H1 (cell line): ENCODE results near the gene GSE1. TPM values are rescaled to one million over a fixed set of nuclear protein-coding genes. Genes with fewer than 3 reads are reported as not detected.
A peak's percentile ranks its signal among the peaks of the same experiment; 100 is the strongest.

ENCODE experiments used
- CTCF ChIA-PET: fragments of 300-600 bp; sonication (Branson Sonifier 250); formaldehyde crosslinking; loops from one replicate; lab custom pipeline; 2021; ENCODE audit not compliant: partially characterized antibody; lab: Charles Lee
- POLR2A ChIA-PET: fragments of 300-600 bp; sonication (Branson Sonifier 250); formaldehyde crosslinking; loops from one replicate; lab custom pipeline; 2021; ENCODE audit warnings: inconsistent platforms; ENCODE audit not compliant: partially characterized antibody; lab: Charles Lee
- DNase-seq, 2 experiments: peaks; one replicate each; pipeline versions ENCODE4 v3.0.0 to v3.0.0-alpha.2; 2010 to 2022; ENCODE audit warnings: low spot score in 2 of 2, low read depth in 1 of 2, mixed read lengths in 1 of 2
- FAIRE-seq: peaks from 2 replicates; lab custom pipeline; 2011; peaks lifted over from hg19 to GRCh38; lab: Jason Lieb, UNC
- H2AFZ ChIP-seq: 2 replicates; pipeline ENCODE4 v1.8.1; 2012; ENCODE audit warnings: low read length, inconsistent platforms
- H2AK5ac ChIP-seq: 2 replicates; pipeline ENCODE4 v1.6.1; 2013; ENCODE audit warnings: low read depth, low read length
- H2BK120ac ChIP-seq: replicated peaks from 2 replicates; pipeline ENCODE3; 2013; ENCODE audit warnings: low read depth, low read length, inconsistent platforms
- H2BK12ac ChIP-seq: 2 replicates; pipeline ENCODE4 v1.6.1; 2013; ENCODE audit warnings: low read depth, low read length
- H2BK15ac ChIP-seq: 2 replicates; pipeline ENCODE4 v1.6.1; 2013; ENCODE audit warnings: low read length
- H2BK20ac ChIP-seq: 2 replicates; pipeline ENCODE4 v1.6.1; 2013; ENCODE audit warnings: low read length
- H2BK5ac ChIP-seq: 2 replicates; pipeline ENCODE4 v1.6.1; 2013; ENCODE audit warnings: low read depth, low read length
- H3K14ac ChIP-seq: 2 replicates; pipeline ENCODE4 v1.6.1; 2013; ENCODE audit warnings: inconsistent platforms; ENCODE audit not compliant: insufficient read length
- H3K18ac ChIP-seq: 2 replicates; pipeline ENCODE4 v1.6.1; 2013; ENCODE audit warnings: low read length; ENCODE audit errors: extremely low read depth
- H3K23ac ChIP-seq: 2 replicates; pipeline ENCODE4 v1.6.1; 2013; ENCODE audit warnings: inconsistent platforms; ENCODE audit not compliant: insufficient read length
- H3K23me2 ChIP-seq: 2 replicates; pipeline ENCODE4 v1.6.1; 2013; ENCODE audit warnings: low read depth, low read length
- H3K27ac ChIP-seq: 2 replicates; pipeline ENCODE4 v1.6.1; 2011; ENCODE audit warnings: low read depth, low read length, inconsistent platforms
- H3K27me3 ChIP-seq, 4 experiments: replicated peaks in 1 of 4; 1 replicate in 1 of 4; 2 replicates in 3 of 4; pipeline versions ENCODE4 v1.6.1 to v1.8.1; 2011 to 2013; ENCODE audit warnings: low read length in 3 of 4, mild to moderate bottlenecking in 3 of 4, inconsistent platforms in 2 of 4, mixed read lengths in 2 of 4, moderate library complexity in 1 of 4; ENCODE audit not compliant: control insufficient read depth in 3 of 4, insufficient read depth in 3 of 4; ENCODE audit errors: extremely low read depth in 1 of 4
- H3K36me3 ChIP-seq, 4 experiments: 2 replicates each; pipeline versions ENCODE4 v1.6.1 to v1.8.1; 2011 to 2013; ENCODE audit warnings: mild to moderate bottlenecking in 4 of 4, low read length in 3 of 4, moderate library complexity in 2 of 4, control low read depth in 1 of 4, inconsistent platforms in 1 of 4; ENCODE audit not compliant: insufficient read depth in 4 of 4, control insufficient read depth in 2 of 4
- H3K4ac ChIP-seq: replicated peaks from 2 replicates; pipeline ENCODE3; 2013; ENCODE audit warnings: low read length, low read depth, mixed read lengths, inconsistent platforms; ENCODE audit not compliant: insufficient read length
- H3K4me1 ChIP-seq, 4 experiments: replicated peaks in 1 of 4; 1 replicate in 1 of 4; 2 replicates in 3 of 4; pipeline versions ENCODE4 v1.6.1 to v1.8.1; 2011 to 2013; ENCODE audit warnings: low read length in 3 of 4, inconsistent platforms in 2 of 4, mixed read lengths in 1 of 4; ENCODE audit not compliant: insufficient read depth in 4 of 4, control insufficient read depth in 3 of 4
- H3K4me2 ChIP-seq, 2 experiments: 2 replicates each; pipeline versions ENCODE4 v1.6.1 to v1.8.1; 2011 to 2013; ENCODE audit warnings: low read depth in 2 of 2, low read length in 2 of 2, control low read depth in 1 of 2, inconsistent platforms in 1 of 2, mild to moderate bottlenecking in 1 of 2; ENCODE audit not compliant: insufficient read depth in 1 of 2
- H3K4me3 ChIP-seq, 4 experiments: fragments of 200-600, 300-600 bp in 1 of 4; sonication (generic), shearing (Covaris generic), sonication (Bioruptor Twin) in 1 of 4; 2 replicates each; pipeline versions ENCODE4 v1.5.1 to v1.8.1; 2011 to 2016; ENCODE audit warnings: low read length in 4 of 4, low read depth in 3 of 4, control low read depth in 2 of 4, inconsistent platforms in 2 of 4, mild to moderate bottlenecking in 2 of 4, mixed read lengths in 1 of 4, moderate library complexity in 1 of 4; ENCODE audit not compliant: insufficient read depth in 2 of 4; ENCODE audit errors: extremely low read depth in 1 of 4
- H3K56ac ChIP-seq: replicated peaks from 2 replicates; pipeline ENCODE3; 2013; ENCODE audit warnings: low read depth, mild to moderate bottlenecking, mixed read lengths, low read length, inconsistent platforms; ENCODE audit not compliant: insufficient read length
- H3K79me1 ChIP-seq: 2 replicates; pipeline ENCODE4 v1.6.1; 2013; ENCODE audit warnings: low read depth, low read length, control low read depth
- H3K79me2 ChIP-seq, 2 experiments: 2 replicates each; pipeline versions ENCODE4 v1.6.1 to v1.8.1; 2012 to 2013; ENCODE audit warnings: low read length in 2 of 2, mild to moderate bottlenecking in 2 of 2, inconsistent platforms in 1 of 2; ENCODE audit not compliant: insufficient read depth in 2 of 2, control insufficient read depth in 1 of 2
- H3K9ac ChIP-seq, 4 experiments: replicated peaks in 1 of 4; 1 replicate in 1 of 4; 2 replicates in 3 of 4; pipeline versions ENCODE4 v1.6.1 to v1.8.1; 2011 to 2013; ENCODE audit warnings: low read depth in 3 of 4, low read length in 3 of 4, control low read depth in 2 of 4, mild to moderate bottlenecking in 2 of 4, moderate library complexity in 2 of 4, inconsistent platforms in 1 of 4; ENCODE audit errors: extremely low read depth in 1 of 4
- H3K9me3 ChIP-seq, 2 experiments: 2 replicates each; pipeline versions ENCODE4 v1.6.1 to v1.8.1; 2012 to 2013; ENCODE audit warnings: mild to moderate bottlenecking in 2 of 2, moderate library complexity in 2 of 2, control low read depth in 1 of 2, inconsistent platforms in 1 of 2, low read depth in 1 of 2, low read length in 1 of 2, mixed read lengths in 1 of 2; ENCODE audit not compliant: insufficient read depth in 2 of 2
- H4K20me1 ChIP-seq, 2 experiments: replicated peaks in 1 of 2; 2 replicates each; pipeline versions ENCODE3 to v1.8.1; 2011 to 2013; ENCODE audit warnings: inconsistent platforms in 2 of 2, low read length in 2 of 2, mild to moderate bottlenecking in 1 of 2; ENCODE audit not compliant: insufficient read depth in 2 of 2, control insufficient read depth in 1 of 2
- H4K5ac ChIP-seq: 2 replicates; pipeline ENCODE4 v1.6.1; 2013; ENCODE audit warnings: low read length, low read depth, mixed read lengths, inconsistent platforms; ENCODE audit not compliant: insufficient read length
- H4K8ac ChIP-seq: 2 replicates; pipeline ENCODE4 v1.8.0; 2013; ENCODE audit warnings: mild to moderate bottlenecking, moderate library complexity, low read length, inconsistent platforms; ENCODE audit not compliant: insufficient read depth; ENCODE audit errors: extremely low read depth
- H4K91ac ChIP-seq: replicated peaks from 2 replicates; pipeline ENCODE3; 2013; ENCODE audit warnings: low read length, mixed read lengths, inconsistent platforms; ENCODE audit not compliant: insufficient read length
- BCL11A ChIP-seq, 2 experiments: IDR thresholded peaks; one replicate each; pipeline ENCODE4 v1.6.1; 2011; ENCODE audit warnings: low read depth in 2 of 2, low read length in 2 of 2, mild to moderate bottlenecking in 2 of 2
- CBX5 ChIP-seq: fragments of 300-800, 300-1000 bp; sonication (generic); IDR thresholded peaks from 2 replicates; pipeline ENCODE4 v1.7.1; 2016; ENCODE audit warnings: antibody characterized with exemption, low read length, low read depth
- CHD1 ChIP-seq: IDR thresholded peaks from 2 replicates; pipeline ENCODE4 v1.6.1; 2012; ENCODE audit warnings: low read depth, low read length, improper control_type of control experiment
- HDAC6 ChIP-seq: IDR thresholded peaks from one replicate; pipeline ENCODE4 v1.7.1; 2012; ENCODE audit warnings: low read depth, mild to moderate bottlenecking, inconsistent platforms, low read length, moderate library complexity
- JUND ChIP-seq: IDR thresholded peaks from 2 replicates; pipeline ENCODE4 v1.6.1; 2011; ENCODE audit warnings: mild to moderate bottlenecking, improper control_type of control experiment, low read length
- NANOG ChIP-seq: IDR thresholded peaks from 2 replicates; pipeline ENCODE4 v1.6.1; 2011; ENCODE audit warnings: low read length, low read depth, mild to moderate bottlenecking, inconsistent platforms; ENCODE audit not compliant: insufficient read depth, poor library complexity, severe bottlenecking
- RBBP5 ChIP-seq: IDR thresholded peaks from 2 replicates; pipeline ENCODE4 v1.7.1; 2012; ENCODE audit warnings: low read depth, mild to moderate bottlenecking, inconsistent platforms, low read length, moderate library complexity, borderline replicate concordance
- RNF2 ChIP-seq: fragments of 200-900, 300-1000 bp; sonication (generic); IDR thresholded peaks from 2 replicates; pipeline ENCODE4 v1.7.1; 2016; ENCODE audit warnings: borderline replicate concordance, low read depth, mild to moderate bottlenecking, antibody characterized with exemption, low read length; ENCODE audit not compliant: poor library complexity, severe bottlenecking; ENCODE audit errors: missing control alignments
- SIRT6 ChIP-seq: IDR thresholded peaks from one replicate; pipeline ENCODE4 v1.7.1; 2012; ENCODE audit warnings: low read length, inconsistent platforms
- TEAD4 ChIP-seq: IDR thresholded peaks from 2 replicates; pipeline ENCODE4 v1.6.1; 2012; ENCODE audit warnings: low read depth, low read length, inconsistent platforms, mixed read lengths
- YY1 ChIP-seq: IDR thresholded peaks from 2 replicates; pipeline ENCODE4 v1.6.1; 2011; ENCODE audit warnings: low read depth, mild to moderate bottlenecking, low read length
- WGBS, 2 experiments: shearing (Covaris generic) in 1 of 2; methylation state at CpG; one replicate each; pipeline versions ENCODE4 v1.1.6 to v1.1.7; 2013 to 2015; ENCODE audit warnings: low lambda C conversion rate in 2 of 2, mixed read lengths in 2 of 2, inconsistent platforms in 1 of 2, low coverage in 1 of 2, missing lambda C conversion rate in 1 of 2; ENCODE audit not compliant: insufficient replicate concordance in 2 of 2, insufficient coverage in 1 of 2, insufficient read length in 1 of 2; ENCODE audit errors: extremely low coverage in 1 of 2, missing lambda C conversion rate in 1 of 2; 5-methylcytosine and 5-hydroxymethylcytosine counted together
- polyA plus RNA-seq, 7 experiments: library from polyadenylated mRNA; depleted of rRNA in 3 of 7; stranded (reverse) in 5 of 7; unstranded in 2 of 7; fragments of >200 nt in 5 of 7; fragments of 200-250 nt in 2 of 7; gene quantifications; 1 replicate in 5 of 7; 2 replicates in 1 of 7; 4 replicates in 1 of 7; pipeline versions ENCODE4 v1.2.1 to v1.2.3, GENCODE V29; 2011 to 2013; ENCODE audit warnings: missing spikeins in 2 of 7, mixed read lengths in 2 of 7
- total RNA-seq: library from RNA; stranded (reverse); fragmentation: NEBNext Ultra II Directional; extraction: Animal tissue kit (Norgen Biotek cat#: 25700); gene quantifications from 2 replicates; pipeline ENCODE4 v1.2.1, GENCODE V29; 2021
- TF ChIP-seq, protein P1 (sequence below): IDR thresholded peaks from 2 replicates; pipeline ENCODE4 v1.6.1; 2011; ENCODE audit warnings: low read depth, mild to moderate bottlenecking, low read length; ENCODE audit not compliant: insufficient read depth

The GSE1 gene
- total and polyA plus RNA-seq, 2 of the 8 experiments (the other 6 are each of a cell fraction or from before 2014, with no cell fraction given) = 26.0 to 65.6 TPM

DNA sequence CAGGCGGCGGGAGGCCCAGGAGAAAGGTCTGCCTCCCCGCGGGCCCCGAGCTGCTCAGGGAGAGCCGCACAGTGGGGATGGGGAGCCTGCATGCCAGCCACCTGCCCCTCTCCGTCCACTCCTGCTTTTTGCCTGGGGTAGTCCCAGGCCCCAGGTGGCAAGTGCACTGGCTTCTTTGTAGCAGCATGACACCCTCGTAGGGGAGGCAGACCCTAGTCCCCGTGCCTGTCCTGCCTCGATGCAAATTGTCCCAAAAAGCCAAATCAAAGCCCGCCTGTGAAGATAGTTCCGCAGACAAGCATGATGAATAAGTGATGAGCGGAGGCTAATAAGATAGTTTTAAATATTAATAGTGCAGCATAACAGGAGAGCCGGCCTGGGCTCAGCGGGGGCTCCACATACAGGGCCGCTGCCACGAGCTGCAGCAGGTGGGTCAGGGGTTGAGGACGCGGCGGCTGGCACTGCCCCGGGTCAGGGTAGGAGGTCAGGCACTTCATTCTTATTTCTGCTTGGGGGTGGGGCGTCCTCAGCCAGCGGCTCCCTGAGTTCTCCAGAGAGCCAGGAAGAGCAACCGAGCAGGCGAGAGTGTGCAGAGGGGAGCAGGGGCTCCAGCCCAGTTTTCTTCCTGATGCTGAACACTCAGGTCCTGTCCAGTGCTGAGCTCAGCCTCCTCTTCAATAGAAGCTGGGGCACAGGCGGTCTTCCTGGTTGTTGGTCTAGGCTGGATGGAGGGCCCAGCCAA is 48.8 kb downstream of the GSE1 start:
- Histone ChIP-seq H2BK20ac (no peak overlapping the region), H3K23me2 (no peaks in the 10 kb centered on the region), H2BK120ac (no peak overlapping the region), H3K36me3 (peaks cover 46 to 82% (median 69%) of the 10 kb centered on the region in 4 experiments), H2BK5ac (no peak overlapping the region), H3K56ac (no peak overlapping the region), H3K14ac (no peak overlapping the region), H4K5ac (no peak overlapping the region), H3K23ac (no peak overlapping the region), H3K9me3 (no peaks in the 10 kb centered on the region), H4K8ac (no peak overlapping the region), H3K4ac (no peak overlapping the region), H3K4me1 (no peaks in the 10 kb centered on the region; a peak in 1 of 7 replicates), H2AK5ac (no peak overlapping the region), H3K18ac (no peak overlapping the region), H3K27ac (peak overlapping the region; percentile 4; the same call in 1 of the 2 replicates), H2BK15ac (no peak overlapping the region), H3K4me2 (no peak overlapping the region), H4K20me1 (peaks cover 13 to 30% of the 10 kb centered on the region in 2 experiments), H4K91ac (no peak overlapping the region), H3K4me3 (no peak overlapping the region), H3K79me1 (no peaks in the 10 kb centered on the region; the same call in 1 of the 2 replicates), H2BK12ac (no peak overlapping the region), H3K27me3 (no peaks in the 10 kb centered on the region), H3K79me2 (no peaks in the 10 kb centered on the region), H2AFZ (no peak overlapping the region), H3K9ac (no peak overlapping the region; a peak in 1 of 7 replicates)
- 92% methylated on average over 26 of the region's 26 CpGs; no CpG with 5 or more reads in 1 of the 2 experiments for WGBS, 2 experiments
- CTCF ChIA-PET = interaction anchor here (0.9 to 16.9 kb wide), 7 partner anchors 12 to 200 kb away, joined by 3 to 248 read pairs (median 4); partner anchors contain the start of gene GINS2
- POLR2A ChIA-PET = interaction anchor here (0.8 to 1.9 kb wide), 3 partner anchors 12 to 37 kb away, joined by 3 to 7 read pairs (median 4); no protein-coding TSS in a partner anchor
- FAIRE-seq = no peak
- DNase-seq = no peak
- TF ChIP-seq, protein P1, sequence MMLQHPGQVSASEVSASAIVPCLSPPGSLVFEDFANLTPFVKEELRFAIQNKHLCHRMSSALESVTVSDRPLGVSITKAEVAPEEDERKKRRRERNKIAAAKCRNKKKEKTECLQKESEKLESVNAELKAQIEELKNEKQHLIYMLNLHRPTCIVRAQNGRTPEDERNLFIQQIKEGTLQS = no peak
- TF ChIP-seq NANOG (no peak), SIRT6 (no peak), HDAC6 (no peak), YY1 (no peak), CBX5 (no peak), RBBP5 (no peak), CHD1 (no peak), TEAD4 (no peak), JUND (no peak), RNF2 (no peak), BCL11A (IDR thresholded peaks at IDR 0.05; ENCODE audit: low read depth in 2 of 2, low read length in 2 of 2) (no peak)
